HEK293 (cell line): ENCODE measurements around the gene ZNF446.

Source experiments
- CTCF ChIA-PET: fragments of 350-600 bp; formaldehyde crosslinking; extraction: SDS; loops from one replicate; lab custom pipeline; 2021; ENCODE audit warnings: antibody characterized with exemption; lab: Yijun Ruan, JAX
- POLR2A ChIA-PET: fragments of 300-600 bp; formaldehyde crosslinking; extraction: SDS; loops from one replicate; lab custom pipeline; 2020; ENCODE audit warnings: antibody characterized with exemption, inconsistent platforms; lab: Yijun Ruan, JAX
- H3K27ac ChIP-seq: fragments of 200-500 bp; sonication (Bioruptor generic); 2 replicates; pipeline ENCODE4 v1.5.1; 2014; ENCODE audit warnings: low read depth, low read length, control low read depth, inconsistent platforms; ENCODE audit errors: extremely low read depth
- H3K36me3 ChIP-seq, 2 experiments: fragments of 200-500 bp in 1 of 2; sonication (Bioruptor generic) in 1 of 2; 1 replicate in 1 of 2; 2 replicates in 1 of 2; pipeline ENCODE4 v1.5.1; 2014 to 2017; ENCODE audit warnings: inconsistent platforms in 2 of 2, low read length in 2 of 2; ENCODE audit not compliant: control insufficient read depth in 2 of 2, insufficient read depth in 1 of 2
- H3K4me1 ChIP-seq: fragments of 200-500 bp; sonication (Bioruptor generic); 2 replicates; pipeline ENCODE4 v1.5.1; 2014; ENCODE audit warnings: mild to moderate bottlenecking, low read length, inconsistent platforms; ENCODE audit not compliant: control insufficient read depth, insufficient read depth
- H3K4me3 ChIP-seq: 2 replicates; pipeline ENCODE4 v1.5.1; 2011; ENCODE audit warnings: low read depth, mild to moderate bottlenecking, control low read depth, low read length, moderate library complexity
- H3K9me3 ChIP-seq: fragments of 200-500 bp; sonication (Bioruptor generic); 2 replicates; pipeline ENCODE4 v1.5.1; 2014; ENCODE audit warnings: low read depth, low read length, inconsistent platforms; ENCODE audit not compliant: control insufficient read depth, insufficient read depth
- PBX3 ChIP-seq: sonication (generic); formaldehyde crosslinking; IDR thresholded peaks from 2 replicates; pipeline ENCODE4 v1.8.1; 2022; ENCODE audit warnings: mild to moderate bottlenecking, moderate library complexity, missing genetic modification reagents
- ZBTB17 ChIP-seq: fragments of 450-650 bp; formaldehyde crosslinking; IDR thresholded peaks from 2 replicates; pipeline ENCODE4 v1.5.1; 2016; ENCODE audit warnings: missing biosample characterization, missing genetic modification characterization
- ZSCAN4 ChIP-seq: fragments of 450-650 bp; formaldehyde crosslinking; IDR thresholded peaks from 2 replicates; pipeline ENCODE4 v1.5.1; 2017; ENCODE audit warnings: missing biosample characterization, missing genetic modification characterization

The ZNF446 gene

GRCh38 chr19:58529405-58529804 is 53.3 kb downstream of the ZNF446 start:
- H3K9me3 ChIP-seq = no peaks in the 10 kb centered on the region
- ChIA-PET CTCF (interaction anchor here (0.6 kb wide), 1 partner anchor 11 kb away, joined by 3 read pairs; no protein-coding TSS in a partner anchor), POLR2A (no interaction called here)
- TF ChIP-seq ZSCAN4 (tag by site-specific recombination) = no peak
- TF ChIP-seq ZBTB17 (tag by site-specific recombination) = no peak
- TF ChIP-seq PBX3 = no peak
- H3K4me3 ChIP-seq = no peak overlapping the region
- no peaks in the 10 kb centered on the region for H3K36me3 ChIP-seq
- no peak overlapping the region for H3K27ac ChIP-seq
- no peaks in the 10 kb centered on the region for H3K4me1 ChIP-seq
